ENCODE results near the gene HTR2C. TPM values are rescaled to one million over a fixed set of nuclear protein-coding genes. Genes with fewer than 3 reads are reported as not detected.
"Not testable (repeated sequence)": the region's sequence is repeated elsewhere in the genome, so short reads cannot be mapped to it uniquely, and the experiment has no call there.

HTR2C gene
- total RNA-seq, 1 donor from 2014 or later = not detected

GRCh38 chrX:114712466-114712865 is 128.6 kb downstream of the HTR2C start:
- DNase-seq (ENCODE audit: low read depth, low spot score) = no peak

- no peak for DNase-seq (ENCODE audit: low read depth, low spot score)
These were observed 131.2 kb downstream of the HTR2C start for GRCh38 chrX:114715096-114715495.

DNA sequence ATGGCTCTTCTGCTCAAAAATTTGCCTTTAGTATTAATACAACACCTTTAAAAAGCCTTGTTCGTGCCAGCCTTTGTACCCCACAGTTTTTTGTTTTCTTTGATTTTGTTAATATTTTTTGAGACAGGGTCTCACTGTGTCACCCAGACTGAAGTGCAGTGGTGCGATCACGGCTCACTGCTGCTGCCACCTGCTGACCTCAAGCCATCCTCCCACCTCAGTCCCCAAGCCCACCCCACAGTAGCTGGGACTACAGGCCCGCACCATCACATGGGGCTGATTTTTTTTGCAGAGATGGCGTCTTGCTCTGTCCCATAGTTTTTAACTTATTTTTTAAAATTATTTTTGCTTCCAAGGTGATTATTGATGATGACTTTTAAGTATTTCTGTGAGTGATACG is 134.0 kb downstream of the HTR2C start:
- no peak for DNase-seq (ENCODE audit: low read depth, low spot score)

DNA sequence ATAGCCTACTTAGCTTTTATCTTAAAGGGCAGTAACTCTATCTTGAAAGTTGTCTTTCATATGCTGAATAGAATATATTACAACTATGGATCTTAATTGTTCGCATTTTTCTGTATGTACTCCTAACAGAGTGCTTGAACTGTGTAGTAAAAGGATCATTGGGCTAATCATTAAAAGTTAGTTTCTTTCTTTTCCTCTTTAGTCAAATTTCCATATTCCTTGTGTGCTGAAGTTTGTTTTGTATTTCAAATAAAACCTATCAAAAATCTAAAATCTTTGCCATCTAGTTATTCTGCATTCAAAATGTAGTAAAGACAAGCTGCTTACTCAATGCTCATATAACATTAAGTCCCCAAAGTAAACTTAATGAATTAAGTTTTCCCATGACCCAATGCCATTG is 182.7 kb downstream of the HTR2C start:
- DNase-seq (ENCODE audit: low read depth, low spot score) = no peak

- DNase-seq (ENCODE audit: low read depth, low spot score) = no peak
These were observed 190.8 kb downstream of the HTR2C start for GRCh38 chrX:114774691-114775090.

- DNase-seq (ENCODE audit: low read depth, low spot score) = no peak
These were observed 199.0 kb downstream of the HTR2C start for GRCh38 chrX:114782925-114783324.

DNA sequence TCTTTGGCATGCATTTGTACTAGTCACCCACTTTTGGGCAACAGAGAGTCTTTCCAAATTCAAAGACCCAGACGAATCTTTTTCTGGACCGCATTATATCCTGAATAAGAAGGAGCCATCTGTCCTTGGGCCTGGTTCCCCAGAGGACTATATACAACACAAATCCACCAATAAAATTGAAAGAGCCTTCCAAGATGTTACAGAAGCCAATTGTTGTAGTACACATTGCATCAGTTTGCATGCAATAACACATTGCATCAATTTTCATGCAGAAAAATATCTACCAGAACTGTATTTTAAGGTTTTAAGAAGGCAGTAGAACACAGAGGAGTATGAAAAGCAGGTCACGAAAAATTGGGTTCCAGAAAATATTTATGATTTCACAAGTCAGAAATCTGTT is 203.2 kb downstream of the HTR2C start:
- DNase-seq (ENCODE audit: low read depth, low spot score) = no peak

DNA sequence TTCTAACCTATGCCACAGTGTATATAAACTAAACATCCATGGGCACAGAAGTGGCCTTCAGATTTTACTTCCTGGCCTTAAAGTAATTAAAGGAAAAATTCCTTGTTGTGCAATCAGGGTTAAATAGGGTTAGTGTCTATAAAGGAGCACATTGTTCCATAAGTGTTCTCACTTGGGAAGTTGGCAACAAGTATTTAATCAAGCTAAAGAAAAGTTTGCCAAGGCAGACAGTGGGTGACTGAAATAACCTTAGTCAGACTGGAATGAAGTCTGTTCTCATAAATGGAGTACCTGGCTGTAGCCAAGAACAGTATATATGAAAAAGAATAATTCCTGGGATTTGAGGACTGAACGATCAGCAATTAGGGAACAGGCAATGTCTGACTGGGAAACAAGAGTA is 213.6 kb downstream of the HTR2C start:
- no peak for DNase-seq (ENCODE audit: low read depth, low spot score)

DNA sequence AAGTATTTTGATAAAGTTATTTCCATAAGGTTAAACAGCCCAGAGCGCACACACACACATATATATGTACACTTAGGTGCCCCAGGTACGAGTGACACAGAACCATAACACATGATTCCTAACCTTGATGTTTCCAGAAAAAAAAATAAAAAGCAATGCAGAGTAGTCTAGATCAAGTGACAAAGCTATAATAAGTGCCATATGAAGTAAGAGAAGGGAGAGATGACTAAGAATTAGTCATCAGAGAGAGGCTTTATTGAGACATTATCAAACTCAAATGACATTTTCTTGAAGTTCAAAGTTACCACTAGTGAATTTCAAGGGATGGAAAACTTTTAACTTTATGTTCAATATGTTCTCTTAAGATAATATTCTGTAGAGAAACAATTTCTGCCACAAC is 215.0 kb downstream of the HTR2C start:
- DNase-seq (ENCODE audit: low read depth, low spot score) = no peak

GRCh38 chrX:114800719-114801118 is 216.8 kb downstream of the HTR2C start:
- no peak for DNase-seq (ENCODE audit: low read depth, low spot score)

GRCh38 chrX:114819509-114819908 is 235.6 kb downstream of the HTR2C start:
- DNase-seq (ENCODE audit: low read depth, low spot score) = no peak

DNA sequence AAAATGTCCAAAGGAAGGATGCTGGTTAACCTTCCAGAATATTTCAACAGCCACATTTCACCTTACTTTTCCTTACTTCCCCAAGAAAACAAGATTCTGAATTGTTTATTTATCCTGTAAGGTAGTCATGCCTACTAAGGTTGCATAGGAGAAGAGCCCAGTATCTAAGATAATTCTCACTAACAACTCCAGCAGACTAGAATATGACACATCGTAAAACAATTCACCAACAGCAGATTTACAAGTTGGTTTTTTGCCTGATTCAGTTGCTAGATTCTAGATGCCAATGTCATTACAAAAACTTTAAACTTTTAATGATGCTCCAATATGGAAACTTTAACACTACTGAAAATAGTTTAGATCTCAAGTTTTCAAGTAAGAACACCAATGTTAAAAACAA is 257.2 kb downstream of the HTR2C start:
- DNase-seq (ENCODE audit: low read depth, low spot score) = no peak

DNA sequence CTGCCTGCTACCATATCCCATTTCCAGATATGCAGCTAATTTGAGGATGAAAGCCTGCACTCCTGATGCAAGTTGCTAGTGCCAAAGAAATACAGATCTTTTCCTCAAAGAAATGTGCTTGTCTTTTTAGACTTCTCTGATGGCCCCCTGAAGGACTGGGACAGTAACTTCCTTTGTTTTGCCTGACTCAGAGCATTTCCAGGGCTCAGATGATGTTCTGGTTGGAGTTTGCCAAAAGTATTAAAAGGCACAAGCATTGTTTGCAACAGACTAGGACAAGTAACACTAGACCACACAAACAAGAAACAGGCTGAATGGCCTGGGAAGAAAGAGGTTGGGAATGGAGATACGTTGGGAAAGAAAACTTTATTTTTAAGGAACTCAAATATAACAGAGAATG is 258.3 kb downstream of the HTR2C start:
- no peak for DNase-seq (ENCODE audit: low read depth, low spot score)

DNA sequence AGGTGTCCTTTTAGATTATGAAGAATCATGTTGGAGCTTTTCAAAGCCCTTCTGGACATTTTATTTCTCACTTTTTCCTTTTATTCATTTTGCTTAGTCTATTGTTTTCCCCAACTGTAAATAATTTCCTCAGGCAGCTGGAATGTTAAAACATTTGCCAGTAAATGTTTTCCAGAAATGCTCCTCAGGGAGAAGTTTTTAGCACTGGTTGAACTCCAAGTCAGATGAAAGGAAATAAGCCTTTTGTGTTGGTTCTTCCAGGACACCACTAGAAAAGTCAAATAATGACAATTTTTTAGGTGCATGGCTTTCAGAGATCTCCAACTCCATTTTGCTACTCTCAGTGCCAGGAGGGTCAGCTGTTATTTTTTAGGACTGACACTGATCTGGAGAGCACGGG is 305.6 kb downstream of the HTR2C start:
- no peak for DNase-seq (ENCODE audit: low read depth, low spot score)

DNA sequence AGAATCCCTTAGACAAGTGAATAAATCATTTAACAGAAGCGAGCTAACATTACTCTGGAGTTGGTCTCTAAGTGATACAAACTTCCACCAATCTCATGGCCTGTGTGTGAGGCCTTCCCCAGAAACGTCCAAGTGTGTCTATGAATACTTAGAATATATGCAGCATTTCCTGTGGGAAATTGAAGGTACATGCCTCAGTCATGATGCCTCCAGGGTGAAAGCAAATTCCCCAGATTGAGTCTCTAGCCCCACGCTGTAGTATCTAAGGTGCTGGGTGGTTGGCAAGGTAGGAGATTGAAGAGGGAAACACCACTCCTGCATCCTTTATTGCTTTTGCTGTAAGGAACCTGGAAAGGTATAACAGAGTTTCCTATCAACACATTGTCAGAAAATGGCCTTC is 319.7 kb downstream of the HTR2C start:
- no peak for DNase-seq (ENCODE audit: low read depth, low spot score)

DNA sequence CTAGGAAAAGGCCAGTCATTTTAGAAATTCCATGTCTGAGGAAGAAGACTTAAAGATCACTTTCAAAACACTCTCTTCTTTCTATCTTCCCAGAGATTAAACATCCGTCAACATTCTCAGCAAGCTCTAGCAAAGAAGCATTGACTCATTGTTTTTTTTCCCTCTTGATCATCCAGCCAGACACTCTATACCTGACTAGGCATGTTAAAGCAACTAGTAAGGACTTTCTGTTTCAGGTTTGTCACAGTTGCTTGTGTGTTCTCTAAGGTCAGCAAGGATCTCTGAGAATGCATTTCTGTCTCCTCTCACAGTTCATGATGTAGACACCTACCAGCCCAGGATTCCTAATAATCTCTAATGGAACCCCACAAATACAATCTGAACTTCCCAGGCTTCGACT is 321.4 kb downstream of the HTR2C start:
- no peak for DNase-seq (ENCODE audit: low read depth, low spot score)

DNA sequence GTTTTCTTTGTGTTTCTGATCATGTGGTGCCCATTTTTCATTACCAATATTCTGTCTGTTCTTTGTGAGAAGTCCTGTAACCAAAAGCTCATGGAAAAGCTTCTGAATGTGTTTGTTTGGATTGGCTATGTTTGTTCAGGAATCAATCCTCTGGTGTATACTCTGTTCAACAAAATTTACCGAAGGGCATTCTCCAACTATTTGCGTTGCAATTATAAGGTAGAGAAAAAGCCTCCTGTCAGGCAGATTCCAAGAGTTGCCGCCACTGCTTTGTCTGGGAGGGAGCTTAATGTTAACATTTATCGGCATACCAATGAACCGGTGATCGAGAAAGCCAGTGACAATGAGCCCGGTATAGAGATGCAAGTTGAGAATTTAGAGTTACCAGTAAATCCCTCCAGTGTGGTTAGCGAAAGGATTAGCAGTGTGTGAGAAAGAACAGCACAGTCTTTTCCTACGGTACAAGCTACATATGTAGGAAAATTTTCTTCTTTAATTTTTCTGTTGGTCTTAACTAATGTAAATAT is 323.2 kb downstream of the HTR2C start:
- no peak for DNase-seq (ENCODE audit: low read depth, low spot score)

- DNase-seq (ENCODE audit: low read depth, low spot score) = no peak
These were observed 340.5 kb downstream of the HTR2C start for GRCh38 chrX:114924423-114924822.

- DNase-seq (ENCODE audit: low read depth, low spot score) = no peak
These were observed 341.0 kb downstream of the HTR2C start for GRCh38 chrX:114924856-114925255.

- DNase-seq (ENCODE audit: low read depth, low spot score) = no peak
These were observed 346.3 kb downstream of the HTR2C start for GRCh38 chrX:114930227-114930626.

DNA sequence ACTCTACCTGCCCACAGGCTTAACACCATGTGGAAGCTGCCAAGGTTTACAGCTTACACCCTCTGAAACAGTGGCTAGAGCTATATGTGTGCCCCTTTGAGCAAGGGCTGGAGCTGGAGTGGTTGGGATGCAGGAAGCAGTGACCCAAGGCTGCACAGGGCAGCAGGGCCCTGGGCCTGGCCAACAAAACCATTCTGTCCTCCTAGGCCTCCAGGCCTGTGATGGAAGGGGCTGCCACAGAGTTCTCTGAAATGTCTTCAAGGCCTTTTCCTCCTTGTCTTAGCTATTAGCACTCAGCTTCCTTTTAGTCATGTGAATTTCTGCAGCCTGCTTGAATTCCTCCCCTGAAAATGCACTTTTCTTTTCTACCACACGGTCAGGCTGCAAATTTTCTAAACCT is 348.7 kb downstream of the HTR2C start:
- DNase-seq (ENCODE audit: low read depth, low spot score) = no peak

- DNase-seq (ENCODE audit: low read depth, low spot score) = not testable (repeated sequence)
These were observed 349.4 kb downstream of the HTR2C start for GRCh38 chrX:114933291-114933690.

GRCh38 chrX:114937090-114937489 is 353.2 kb downstream of the HTR2C start:
- DNase-seq (ENCODE audit: low read depth, low spot score) = not testable (repeated sequence)

DNA sequence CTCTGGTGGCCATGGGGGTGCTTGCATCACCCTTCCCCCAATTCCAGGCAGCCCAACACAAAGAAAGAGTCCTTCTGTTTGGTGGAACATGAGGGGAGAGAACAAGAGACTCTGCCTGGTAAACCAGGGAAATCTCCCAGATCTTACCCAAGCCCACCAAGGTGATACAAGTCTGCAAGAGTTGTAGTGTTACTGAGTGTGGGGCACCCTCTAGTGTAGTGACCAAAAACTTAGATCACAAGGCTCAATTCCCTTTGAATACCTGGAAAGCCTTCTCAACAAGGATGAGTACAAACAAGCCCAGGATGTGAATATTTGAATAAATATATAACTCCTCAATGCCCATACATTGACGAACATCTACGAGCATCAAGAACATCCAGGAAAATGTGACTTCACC is 368.8 kb downstream of the HTR2C start:
- DNase-seq (ENCODE audit: low read depth, low spot score) = no peak
